GM13976 (cell line): ENCODE measurements around the gene PRPF40B.

Source experiments
- DNase-seq: peaks from one replicate; pipeline ENCODE4 v3.0.0; 2012; ENCODE audit warnings: low spot score
- in situ Hi-C: fragments of 300-500 bp; cut with MboI; formaldehyde crosslinking; loops from one replicate; pipeline ENCODE4 v1.12.0; 2022; ENCODE audit warnings: low sequenced_read_pairs, mixed read lengths, inconsistent platforms; ENCODE audit not compliant: unreplicated experiment
- TF ChIP-seq, protein P1 (sequence below): IDR thresholded peaks from 2 replicates; pipeline ENCODE4 v1.5.1; 2012; ENCODE audit warnings: borderline replicate concordance, mild to moderate bottlenecking; ENCODE audit not compliant: insufficient read depth; ENCODE audit errors: extremely low read depth, missing control alignments, control extremely low read depth

PRPF40B gene

DNA sequence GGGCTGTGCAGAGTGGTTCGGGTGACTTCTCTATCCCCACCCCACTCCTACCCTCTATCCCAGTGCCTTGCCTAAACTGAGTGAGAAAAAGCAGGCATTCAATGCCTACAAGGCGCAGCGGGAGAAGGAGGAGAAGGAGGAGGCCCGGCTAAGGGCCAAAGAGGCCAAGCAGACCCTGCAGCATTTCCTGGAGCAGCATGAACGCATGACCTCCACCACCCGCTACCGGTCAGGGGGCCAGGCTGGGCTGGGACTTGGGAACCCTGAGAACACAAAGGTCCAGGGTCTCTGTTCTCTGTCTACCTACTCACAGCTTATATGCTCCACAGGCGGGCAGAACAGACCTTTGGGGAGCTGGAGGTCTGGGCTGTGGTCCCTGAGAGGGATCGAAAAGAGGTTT, 11.7 kb downstream of the PRPF40B start:
- in situ Hi-C loops, result no loop called here
- DNase-seq, result no peak
- TF ChIP-seq, protein P1, sequence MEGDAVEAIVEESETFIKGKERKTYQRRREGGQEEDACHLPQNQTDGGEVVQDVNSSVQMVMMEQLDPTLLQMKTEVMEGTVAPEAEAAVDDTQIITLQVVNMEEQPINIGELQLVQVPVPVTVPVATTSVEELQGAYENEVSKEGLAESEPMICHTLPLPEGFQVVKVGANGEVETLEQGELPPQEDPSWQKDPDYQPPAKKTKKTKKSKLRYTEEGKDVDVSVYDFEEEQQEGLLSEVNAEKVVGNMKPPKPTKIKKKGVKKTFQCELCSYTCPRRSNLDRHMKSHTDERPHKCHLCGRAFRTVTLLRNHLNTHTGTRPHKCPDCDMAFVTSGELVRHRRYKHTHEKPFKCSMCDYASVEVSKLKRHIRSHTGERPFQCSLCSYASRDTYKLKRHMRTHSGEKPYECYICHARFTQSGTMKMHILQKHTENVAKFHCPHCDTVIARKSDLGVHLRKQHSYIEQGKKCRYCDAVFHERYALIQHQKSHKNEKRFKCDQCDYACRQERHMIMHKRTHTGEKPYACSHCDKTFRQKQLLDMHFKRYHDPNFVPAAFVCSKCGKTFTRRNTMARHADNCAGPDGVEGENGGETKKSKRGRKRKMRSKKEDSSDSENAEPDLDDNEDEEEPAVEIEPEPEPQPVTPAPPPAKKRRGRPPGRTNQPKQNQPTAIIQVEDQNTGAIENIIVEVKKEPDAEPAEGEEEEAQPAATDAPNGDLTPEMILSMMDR, result no peak

DNA sequence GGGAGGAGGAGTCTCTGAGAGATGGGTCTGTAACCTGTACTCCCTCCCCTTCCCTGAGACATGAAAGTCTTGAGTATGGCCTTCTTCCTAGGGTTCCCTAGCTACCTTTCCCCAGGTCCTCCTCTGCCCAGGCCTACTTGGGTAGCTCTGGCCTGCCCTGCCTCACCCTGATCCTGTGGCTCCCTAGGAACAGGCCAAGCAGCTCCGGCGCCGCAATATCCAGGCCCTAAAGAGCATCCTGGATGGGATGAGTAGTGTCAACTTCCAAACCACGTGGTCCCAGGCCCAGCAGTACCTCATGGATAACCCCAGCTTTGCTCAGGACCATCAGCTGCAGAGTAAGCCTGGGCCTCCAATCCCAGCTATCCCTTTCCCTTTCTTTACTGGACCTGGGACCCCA, 12.3 kb downstream of the PRPF40B start:
- TF ChIP-seq, protein P1, result no peak
- in situ Hi-C loops, result no loop called here
- DNase-seq, result no peak

DNA sequence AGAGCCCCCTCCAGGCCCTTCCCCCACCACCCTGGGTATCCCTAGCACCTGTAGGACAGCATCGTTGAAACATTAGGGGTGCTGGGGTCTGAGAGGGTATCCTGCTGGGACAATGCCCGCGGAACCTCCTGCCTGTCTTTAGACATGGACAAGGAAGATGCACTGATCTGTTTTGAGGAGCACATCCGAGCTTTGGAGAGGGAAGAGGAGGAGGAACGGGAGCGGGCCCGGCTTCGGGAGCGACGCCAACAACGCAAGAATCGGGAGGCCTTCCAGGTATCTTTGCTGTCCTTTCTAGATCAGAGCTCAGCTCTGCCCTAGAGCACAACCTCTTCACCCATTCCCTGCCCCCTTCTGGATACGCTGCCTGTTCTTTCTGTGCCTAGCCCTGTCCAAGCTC, 13.2 kb downstream of the PRPF40B start:
- TF ChIP-seq, protein P1, result no peak
- DNase-seq, result no peak
- in situ Hi-C loops, result no loop called here

DNA sequence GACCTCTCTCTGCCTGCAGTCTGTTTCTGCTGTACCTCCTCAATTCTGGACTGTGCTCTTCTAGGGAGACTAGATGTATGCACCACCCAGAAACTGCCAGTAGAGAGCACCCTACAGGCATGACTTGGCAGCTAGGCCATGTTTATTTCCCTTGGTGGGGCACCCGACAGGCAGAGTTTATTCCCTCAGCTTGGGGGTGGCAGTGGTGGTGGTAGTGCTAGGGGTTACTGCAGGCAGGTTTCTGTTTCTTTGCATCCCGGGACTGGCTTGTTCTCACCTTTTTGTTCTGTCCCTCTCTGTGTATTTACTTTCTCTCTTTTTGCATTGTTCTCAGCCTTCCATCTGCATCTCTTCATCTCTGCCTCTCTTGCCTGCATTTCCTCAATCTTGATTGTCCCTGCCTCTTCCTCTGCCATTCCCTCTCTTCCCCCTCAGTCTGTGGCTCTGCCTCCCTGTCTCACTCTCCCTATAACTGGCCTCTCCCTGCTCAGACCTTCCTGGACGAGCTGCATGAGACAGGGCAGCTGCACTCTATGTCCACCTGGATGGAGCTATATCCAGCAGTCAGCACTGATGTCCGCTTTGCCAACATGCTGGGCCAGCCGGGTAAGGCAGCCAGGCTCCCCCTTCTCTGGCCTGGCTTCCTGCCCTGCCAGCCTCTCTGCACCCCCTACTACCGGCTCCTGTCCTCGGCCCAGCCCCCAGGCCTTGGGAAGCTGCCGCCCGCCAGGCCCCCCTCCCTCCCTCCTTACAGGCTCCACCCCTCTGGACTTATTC, 13.8 kb downstream of the PRPF40B start:
- peak; percentile 86 for DNase-seq
- TF ChIP-seq, protein P1, result peak; percentile 61
- in situ Hi-C loops, result no loop called here

DNA sequence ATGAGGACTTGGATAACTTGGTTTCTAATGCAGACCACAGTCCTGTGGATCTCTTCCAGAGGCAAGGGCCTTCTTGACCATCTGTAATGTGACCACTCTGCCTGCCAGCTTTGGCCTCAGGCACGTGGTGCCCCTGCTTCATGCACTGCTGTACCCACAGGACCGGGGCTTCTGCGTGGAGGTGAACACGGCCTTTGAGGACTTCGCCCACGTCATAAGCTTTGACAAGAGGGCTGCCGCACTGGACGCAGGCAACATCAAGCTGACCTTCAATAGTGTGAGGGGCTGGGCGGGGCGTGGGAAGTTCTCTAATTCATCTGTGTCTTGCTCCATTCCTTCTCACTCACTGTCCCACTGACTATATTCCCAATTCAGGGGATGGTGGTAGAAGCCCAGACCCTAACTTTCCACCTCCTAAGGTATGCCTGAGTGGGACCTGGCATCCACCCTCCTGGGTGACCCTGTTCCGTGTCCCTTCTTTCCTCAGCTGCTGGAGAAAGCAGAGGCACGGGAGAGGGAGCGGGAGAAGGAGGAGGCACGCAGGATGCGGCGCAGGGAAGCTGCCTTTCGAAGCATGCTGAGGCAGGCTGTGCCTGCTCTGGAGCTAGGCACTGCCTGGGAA, 18.5 kb downstream of the PRPF40B start:
- no peak for DNase-seq
- in situ Hi-C loops, result loop anchor here (5.0 kb wide), 1 partner anchor 70 kb away; no protein-coding TSS in a partner anchor
- TF ChIP-seq, protein P1, result no peak

DNA sequence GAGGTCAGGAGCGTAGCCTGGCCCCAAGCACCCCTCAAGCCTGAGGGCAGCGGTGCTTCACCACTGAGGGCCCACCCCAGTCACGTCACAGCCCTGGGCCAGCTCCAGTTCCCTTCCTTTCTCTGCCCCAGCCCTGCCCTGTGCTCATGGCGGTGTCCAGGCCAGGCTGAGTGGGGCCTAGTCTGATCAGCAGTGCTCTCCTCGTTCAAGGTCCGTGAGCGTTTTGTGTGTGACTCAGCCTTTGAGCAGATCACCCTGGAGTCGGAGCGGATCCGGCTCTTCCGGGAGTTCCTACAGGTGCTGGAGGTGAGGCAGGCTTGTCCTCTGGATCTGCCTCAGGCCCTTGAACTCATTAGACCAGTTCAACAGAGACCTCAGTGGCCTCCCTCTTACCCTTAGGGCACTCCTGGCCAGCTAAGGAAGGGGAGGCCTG, 19.0 kb downstream of the PRPF40B start:
- TF ChIP-seq, protein P1, result no peak
- no peak for DNase-seq
- in situ Hi-C loops, result loop anchor here (5.0 kb wide), 1 partner anchor 70 kb away; no protein-coding TSS in a partner anchor
